Testis (tissue), 5 donors: Measurements from ENCODE around the gene SNAPC1. TPM values are rescaled to one million over a fixed set of nuclear protein-coding genes. Genes with fewer than 3 reads are reported as not detected.

Source experiments
- DNase-seq: peaks from one replicate; pipeline ENCODE4 v3.0.0-alpha.2; 2019
- H3K27ac ChIP-seq, 2 donors: fragments of 200-600 bp; sonication (generic); one replicate each; pipeline ENCODE4 v1.5.1; 2019
- H3K27me3 ChIP-seq: fragments of 200-600 bp; sonication (generic); one replicate; pipeline ENCODE4 v1.5.1; 2019
- H3K36me3 ChIP-seq: fragments of 200-600 bp; sonication (generic); one replicate; pipeline ENCODE4 v1.5.1; 2017; ENCODE audit warnings: low read depth; ENCODE audit errors: missing control alignments
- H3K4me1 ChIP-seq: fragments of 200-600 bp; sonication (generic); one replicate; pipeline ENCODE4 v1.5.1; 2019
- H3K4me3 ChIP-seq, 2 donors: fragments of 200-600 bp; sonication (generic); one replicate each; pipeline ENCODE4 v1.5.1; 2017 to 2019
- H3K9me3 ChIP-seq: fragments of 200-600 bp; sonication (generic); one replicate; pipeline ENCODE4 v1.5.1; 2017
- CTCF ChIP-seq, 3 experiments: fragments of 450-650 bp in 2 of 3; fragments of 200-600 bp in 1 of 3; sonication (generic) in 1 of 3; IDR thresholded peaks; one replicate each; pipeline ENCODE4 v1.5.1; 2016 to 2019; ENCODE audit warnings: antibody characterized with exemption in 3 of 3, mild to moderate bottlenecking in 2 of 3, moderate library complexity in 1 of 3
- POLR2A ChIP-seq: fragments of 450-650 bp; IDR thresholded peaks from one replicate; pipeline ENCODE4 v1.6.1; 2017; ENCODE audit warnings: antibody characterized with exemption, mild to moderate bottlenecking, moderate library complexity
- WGBS, 2 donors: methylation state at CpG; one replicate each; pipeline ENCODE4 v1.1.5; 2018; 5-methylcytosine and 5-hydroxymethylcytosine counted together
- intact Hi-C: fragments of 100-400 bp; cut with DNase I; formaldehyde crosslinking; loops from one replicate; pipeline ENCODE4 v1.15.1; 2023; ENCODE audit warnings: low total_unique reads
- long read RNA-seq, 2 donors: transcript quantifications; one replicate each; lab custom pipeline, GENCODE V29; 2026
- polyA plus RNA-seq: library from polyadenylated mRNA; stranded (reverse); fragments of 350-450 nt; fragmentation: Illumina TruSeq; extraction: RNeasy Lipid Tissue Mini Kit (QIAGEN cat#74804); gene quantifications from one replicate; pipeline ENCODE4 v1.2.3, GENCODE V29; 2014; ENCODE audit warnings: low read depth, low replicate concordance; ENCODE audit not compliant: insufficient read depth
- total RNA-seq, 2 donors: library from RNA; depleted of rRNA; stranded (reverse); fragments of >200 nt; gene quantifications; one replicate each; pipeline ENCODE4 v1.2.3, GENCODE V29; 2016

The SNAPC1 gene
- 10 to 100 TPM; 19.2 to 27.9 TPM for total RNA-seq
- polyA plus RNA-seq: 16.2 TPM
- long read RNA-seq, donor 1, transcript SNAPC1-201 (10 exons, 2,656 nt): major isoform, 6 of 14 reads
- long read RNA-seq, donor 1, partial matches to known transcripts: 8 of 14 reads
- long read RNA-seq, donor 1, other reads (novel, unspliced or antisense): 0 of 14 reads
- long read RNA-seq, donor 2, transcript SNAPC1-201 (10 exons, 2,656 nt): major isoform, 5 of 5 reads
- long read RNA-seq, donor 2, partial matches to known transcripts: 0 of 5 reads
- long read RNA-seq, donor 2, other reads (novel, unspliced or antisense): 0 of 5 reads

GRCh38 chr14:61761959-61762786 is at the start of gene SNAPC1:
Gene SNAPC1, plus strand, starts transcription at chr14:61762420. Its CDS starts 41 bp downstream, at chr14:61762461.
- WGBS, 2 donors: 0 to 1% methylated on average over 25 to 49 of the region's 49 CpGs
- Histone ChIP-seq H3K27ac (peak within 1 kb of the TSS; percentile 83 to 97), H3K36me3 (no peaks in the 10 kb centered on the region), H3K27me3 (no peaks in the 10 kb centered on the region), H3K9me3 (no peaks in the 10 kb centered on the region), H3K4me3 (peak within 1 kb of the TSS; percentile 82), H3K4me1 (peaks cover 7% of the 10 kb centered on the region)
- DNase-seq: peak; percentile 99
- TF ChIP-seq CTCF (IDR thresholded peaks at IDR 0.05): no peak
- peak; percentile 91 for TF ChIP-seq POLR2A
- intact Hi-C loops: no loop called here

- Histone ChIP-seq H3K9me3 (no peaks in the 10 kb centered on the region), H3K4me1 (peaks cover 17% of the 10 kb centered on the region), H3K36me3 (no peaks in the 10 kb centered on the region), H3K27me3 (no peaks in the 10 kb centered on the region), H3K27ac (peak overlapping the region in 1 of 2 donors; percentile 3), H3K4me3 (no peak overlapping the region)
- intact Hi-C loops: no loop called here
- TF ChIP-seq CTCF (IDR thresholded peaks at IDR 0.05) (no peak), POLR2A (no peak)
- DNase-seq: no peak
- WGBS, 2 donors: 43 to 51% methylated on average over 4 of the region's 4 CpGs
These were observed 48.3 kb upstream of the SNAPC1 start for GRCh38 chr14:61713724-61714437.

GRCh38 chr14:61716956-61717355 is 45.3 kb upstream of the SNAPC1 start:
- H3K4me1 ChIP-seq: peaks cover 21% of the 10 kb centered on the region
- H3K27ac ChIP-seq: no peak overlapping the region
- WGBS, 2 donors: 71 to 78% methylated on average over 1 of the region's 1 CpG

GRCh38 chr14:61718039-61718438 is 44.2 kb upstream of the SNAPC1 start:
- Histone ChIP-seq H3K36me3 (no peaks in the 10 kb centered on the region), H3K4me1 (peaks cover 17% of the 10 kb centered on the region), H3K27me3 (no peaks in the 10 kb centered on the region), H3K27ac (no peak overlapping the region), H3K4me3 (no peak overlapping the region), H3K9me3 (no peaks in the 10 kb centered on the region)
- intact Hi-C loops: no loop called here
- TF ChIP-seq POLR2A (no peak), CTCF (IDR thresholded peaks at IDR 0.05) (no peak)
- WGBS, 2 donors: 84 to 96% methylated on average over 2 of the region's 2 CpGs
- no peak for DNase-seq

More at GRCh38 chr14:61716956-61717355, 45.3 kb upstream of the SNAPC1 start:
- no peaks in the 10 kb centered on the region for H3K36me3 ChIP-seq
- H3K9me3 ChIP-seq: no peaks in the 10 kb centered on the region
- H3K4me3 ChIP-seq: no peak overlapping the region
- H3K27me3 ChIP-seq: no peaks in the 10 kb centered on the region
- intact Hi-C loops: no loop called here
- no peak for DNase-seq
- TF ChIP-seq POLR2A: no peak
- TF ChIP-seq CTCF (IDR thresholded peaks at IDR 0.05): no peak
